ENCODE data around the gene EIF4E. TPM values are rescaled to one million over a fixed set of nuclear protein-coding genes. Genes with fewer than 3 reads are reported as not detected.
"Not testable (repeated sequence)": the region's sequence is repeated elsewhere in the genome, so short reads cannot be mapped to it uniquely, and the experiment has no call there.

The EIF4E gene
- total RNA-seq, 2 experiments from 2014 or later, result 77.5 to 88.6 TPM

DNA sequence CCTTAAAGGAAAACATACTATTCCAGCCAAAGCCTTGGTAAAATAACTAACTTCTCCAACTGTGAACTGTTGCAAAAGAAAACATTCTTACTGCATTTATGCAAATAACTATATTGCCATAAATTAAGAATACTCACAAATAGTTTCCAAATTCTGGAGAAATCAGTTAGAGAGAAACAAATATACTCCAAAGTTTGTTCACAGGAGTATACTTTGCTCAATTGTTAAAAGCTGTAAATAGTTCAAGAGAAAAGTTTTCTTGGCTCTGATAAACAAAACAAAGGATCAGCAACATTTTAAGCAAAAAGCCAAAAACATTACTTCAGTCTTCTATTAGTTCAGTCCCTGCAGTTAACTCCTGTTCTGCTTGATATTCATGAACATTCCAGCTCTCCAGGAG lies 83.0 kb downstream of the EIF4E start:
- DNase-seq, result no peak

DNA sequence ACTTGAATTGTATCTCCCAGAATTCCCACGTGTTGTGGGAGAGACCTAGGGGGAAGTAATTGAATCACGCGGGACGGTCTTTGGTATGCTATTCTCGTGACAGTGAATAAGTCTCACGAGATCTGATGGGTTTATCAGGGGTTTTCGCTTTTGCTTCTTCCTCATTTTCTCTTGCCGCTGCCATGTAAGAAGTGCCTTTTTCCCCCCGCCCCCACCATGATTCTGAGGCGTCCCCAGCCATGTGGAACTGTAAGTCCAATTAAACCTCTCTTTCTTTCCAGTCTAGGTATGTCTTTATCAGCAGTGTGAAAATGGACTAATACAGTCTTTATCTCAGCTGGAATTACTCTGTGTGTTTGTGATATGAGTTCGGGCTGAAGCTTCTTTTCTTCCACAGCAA lies 86.0 kb downstream of the EIF4E start:
- H3K36me3 Mint-ChIP-seq; H3K27me3 Mint-ChIP-seq; ATAC-seq (ENCODE audit: low read depth); H3K4me1 Mint-ChIP-seq; DNase-seq; H3K27ac Mint-ChIP-seq; H3K4me3 Mint-ChIP-seq; POLR2A ChIA-PET: not testable (repeated sequence)
- H3K9me3 Mint-ChIP-seq, result peaks cover 12% of the 10 kb centered on the region

More for the DNA sequence above, 83.0 kb downstream of the EIF4E start:
- Mint-ChIP-seq H3K4me1 (no peaks in the 10 kb centered on the region), H3K9me3 (peaks cover 13% of the 10 kb centered on the region), H3K27ac (no peak overlapping the region), H3K4me3 (no peak overlapping the region), H3K36me3 (peaks cover 9% of the 10 kb centered on the region), H3K27me3 (peaks cover 6% of the 10 kb centered on the region)
- ATAC-seq (ENCODE audit: low read depth), result no peak
- POLR2A ChIA-PET, result no interaction called here

DNA sequence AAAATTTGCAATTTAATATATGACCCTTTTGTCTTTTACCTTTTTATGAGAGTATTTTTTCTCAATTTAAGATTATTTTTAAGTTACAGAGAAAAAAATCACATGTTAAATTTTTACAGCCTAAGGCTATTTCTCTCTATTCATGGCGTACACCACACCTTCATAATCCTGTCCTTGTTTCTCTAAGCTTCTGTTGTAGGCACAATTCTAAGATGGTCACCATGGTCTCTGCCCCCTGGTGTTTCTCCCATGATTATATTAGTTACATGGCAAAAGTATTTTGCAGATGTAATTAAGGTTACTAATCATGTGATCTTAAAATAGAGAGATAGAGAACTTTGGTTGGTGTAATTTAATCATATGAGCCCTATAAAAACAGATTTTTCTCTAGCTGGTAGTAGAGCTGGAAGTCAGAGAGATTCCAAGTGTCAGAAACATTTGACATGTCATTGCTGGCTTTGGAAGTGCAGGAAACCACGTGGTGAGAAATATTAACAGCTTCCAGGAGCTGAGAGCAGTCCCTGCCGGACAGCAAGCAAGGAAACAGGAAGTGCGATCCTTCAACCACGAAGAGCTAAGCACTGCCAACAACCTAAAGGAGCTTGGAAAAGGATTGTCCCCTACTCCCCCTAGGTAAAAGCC lies 89.8 kb downstream of the EIF4E start:
- no peak overlapping the region for H3K4me3 Mint-ChIP-seq
- H3K27ac Mint-ChIP-seq, result no peak overlapping the region
- DNase-seq (no peak), ATAC-seq (ENCODE audit: low read depth) (no peak)
- peaks cover 5% of the 10 kb centered on the region for H3K36me3 Mint-ChIP-seq
- H3K27me3 Mint-ChIP-seq, result peaks cover 3% of the 10 kb centered on the region
- POLR2A ChIA-PET, result no interaction called here
- H3K4me1 Mint-ChIP-seq, result no peaks in the 10 kb centered on the region
- H3K9me3 Mint-ChIP-seq, result peaks cover 5% of the 10 kb centered on the region

DNA sequence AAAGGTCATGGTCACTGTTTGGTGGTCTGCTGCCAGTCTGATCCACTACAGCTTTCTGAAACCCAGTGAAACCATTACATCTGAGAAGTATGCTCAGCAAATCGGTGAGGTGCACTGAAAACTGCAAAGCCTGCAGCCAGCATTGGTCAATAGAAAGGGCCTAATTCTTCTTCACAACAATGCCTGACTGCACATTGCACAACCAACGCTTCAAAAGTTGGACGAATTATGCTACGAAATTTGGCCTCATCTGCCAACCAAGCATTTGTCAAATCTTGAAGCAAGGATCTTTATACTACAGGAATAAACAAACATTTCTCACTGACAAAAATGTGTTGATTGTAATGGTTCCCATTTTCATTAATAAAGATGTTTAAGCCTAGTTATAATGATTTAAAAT lies 90.4 kb downstream of the EIF4E start:
- no peaks in the 10 kb centered on the region for H3K4me1 Mint-ChIP-seq
- no peak for ATAC-seq (ENCODE audit: low read depth)
- H3K9me3 Mint-ChIP-seq, result peaks cover 5% of the 10 kb centered on the region
- DNase-seq, result no peak
- H3K27me3 Mint-ChIP-seq, result peaks cover 3% of the 10 kb centered on the region
- H3K36me3 Mint-ChIP-seq, result peaks cover 5% of the 10 kb centered on the region
- no peak overlapping the region for H3K4me3 Mint-ChIP-seq
- no peak overlapping the region for H3K27ac Mint-ChIP-seq
- POLR2A ChIA-PET, result no interaction called here

DNA sequence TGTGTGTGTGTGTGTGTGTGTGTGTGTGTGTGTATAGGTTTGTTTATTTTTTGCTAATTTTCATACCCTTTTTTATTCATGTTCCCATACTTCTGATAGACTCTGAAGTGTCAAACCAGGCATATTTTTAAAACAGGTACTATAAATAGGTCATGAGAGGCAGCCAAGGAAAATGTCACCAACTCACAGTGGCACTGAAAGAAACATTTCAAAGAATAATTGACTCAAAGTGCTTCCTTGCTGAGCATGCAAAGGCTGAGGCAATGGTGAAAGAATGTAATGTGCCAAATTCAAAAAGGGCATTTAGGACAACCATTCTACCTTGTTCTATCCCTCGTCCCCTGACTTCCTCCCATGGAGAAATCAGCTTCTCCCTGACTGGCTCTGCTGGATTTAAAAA lies 95.5 kb downstream of the EIF4E start:
- POLR2A ChIA-PET, result no interaction called here

DNA sequence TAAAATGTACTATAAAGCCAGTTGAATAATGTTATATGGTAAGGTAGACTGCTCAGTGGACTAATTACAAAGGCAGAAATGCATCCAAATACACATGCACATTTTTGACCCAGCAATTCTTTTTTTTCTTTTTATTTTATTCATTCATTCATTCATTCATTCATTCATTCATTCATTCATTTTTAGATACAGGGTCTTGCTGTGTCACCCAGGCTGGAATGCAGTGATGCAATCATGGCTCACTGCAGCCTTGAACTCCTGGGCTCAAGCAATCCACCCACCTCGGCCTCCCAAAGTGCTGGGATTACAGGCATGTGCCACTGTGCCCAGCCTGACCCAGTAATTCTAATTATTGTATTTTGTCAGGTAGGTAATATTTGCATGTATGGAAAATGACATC lies 97.9 kb downstream of the EIF4E start:
- H3K27ac Mint-ChIP-seq; H3K27me3 Mint-ChIP-seq; H3K36me3 Mint-ChIP-seq; H3K4me1 Mint-ChIP-seq; DNase-seq; ATAC-seq (ENCODE audit: low read depth); H3K9me3 Mint-ChIP-seq; H3K4me3 Mint-ChIP-seq; POLR2A ChIA-PET: not testable (repeated sequence)

More for the DNA sequence above, 95.5 kb downstream of the EIF4E start:
- no peak overlapping the region for H3K27ac Mint-ChIP-seq
- peaks cover 7% of the 10 kb centered on the region for H3K4me1 Mint-ChIP-seq
- no peak for ATAC-seq (ENCODE audit: low read depth)
- H3K36me3 Mint-ChIP-seq, result no peaks in the 10 kb centered on the region
- peaks cover 3% of the 10 kb centered on the region for H3K27me3 Mint-ChIP-seq
- H3K9me3 Mint-ChIP-seq, result no peaks in the 10 kb centered on the region
- H3K4me3 Mint-ChIP-seq, result no peak overlapping the region
- DNase-seq, result no peak

Other genes starting within 250 kb of the EIF4E start
- 10 to 100 TPM; 50.8 to 51.7 TPM for gene METAP1, start 66.6 kb upstream of the EIF4E start, total RNA-seq
- 100 to 1,000 TPM in 1 of 2 experiments, 10 to 100 TPM in 1; 97.1 to 103 TPM for gene ADH5, start 159.7 kb upstream of the EIF4E start, total RNA-seq
- gene ADH4, start 215.2 kb upstream of the EIF4E start, total RNA-seq, result not detected